ENCODE data around the gene C4orf50.

DNA sequence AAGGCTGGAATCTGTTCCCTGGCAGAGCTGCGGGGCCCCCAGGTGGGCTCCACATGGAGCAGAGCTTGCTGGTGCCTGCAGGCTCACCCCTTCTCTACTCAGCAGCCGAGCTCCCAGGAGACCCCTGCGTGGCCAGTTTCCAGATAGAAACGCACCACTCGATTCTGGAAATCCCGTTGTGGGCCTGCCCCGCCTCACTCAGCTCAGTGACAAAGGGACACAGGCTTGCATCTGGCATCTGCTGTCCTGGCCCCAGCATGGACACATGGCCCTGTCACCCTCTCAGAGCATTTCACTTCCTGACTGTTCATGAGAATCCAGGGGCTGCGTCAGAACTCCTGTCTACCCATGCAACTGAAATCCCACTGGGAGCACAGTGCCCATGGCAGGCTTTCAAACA, 20.5 kb upstream of the C4orf50 start:
- TF ChIP-seq GATA3 (IDR thresholded peaks at IDR 0.05; ENCODE audit: low read depth, low read length) = no peak
- no peak for TF ChIP-seq GATA2 (IDR thresholded peaks at IDR 0.05; ENCODE audit: low read depth, low read length)
